GM12878 (cell line): ENCODE data around the gene TXNRD1. TPM values are rescaled to one million over a fixed set of nuclear protein-coding genes. Genes with fewer than 3 reads are reported as not detected.

Source experiments
- ATAC-seq: fragments of 200-7000 bp; cut with Tn5 transposase; 3 replicates; pipeline ENCODE4 v1.9.1; 2020; ENCODE audit warnings: mild to moderate bottlenecking, moderate library complexity
- BruUV-seq: library from RNA; stranded (reverse); fragments of 400-500 nt; replicated peaks from 2 replicates; lab custom pipeline; 2021; lab: Mats Ljungman, UMichigan
- CTCF ChIA-PET: fragments of 300-600 bp; sonication (Branson Sonifier 250); formaldehyde crosslinking; extraction: SDS; loops from one replicate; lab custom pipeline; 2021; ENCODE audit warnings: inconsistent platforms; lab: Yijun Ruan, JAX
- POLR2A ChIA-PET: fragments of 350-600 bp; formaldehyde crosslinking; extraction: SDS; loops from one replicate; lab custom pipeline; 2021; ENCODE audit warnings: inconsistent platforms; lab: Charles Lee
- RAD21 ChIA-PET: fragments of 300-600 bp; sonication (Branson Sonifier 250); formaldehyde crosslinking; loops from one replicate; lab custom pipeline; 2023; ENCODE audit warnings: antibody characterized with exemption; ENCODE audit not compliant: unreplicated experiment; lab: Charles Lee
- SMC1A ChIA-PET: fragments of 300-600 bp; sonication (Branson Sonifier 250); formaldehyde crosslinking; loops from one replicate; lab custom pipeline; 2023; ENCODE audit not compliant: unreplicated experiment, uncharacterized antibody; lab: Charles Lee
- DNase-seq: peaks from one replicate; pipeline ENCODE4 v3.0.0-alpha.2; 2011; ENCODE audit warnings: low read depth, low spot score
- FAIRE-seq: peaks from 3 replicates; lab custom pipeline; 2011; peaks lifted over from hg19 to GRCh38; lab: Jason Lieb, UNC
- H2AFZ ChIP-seq: 2 replicates; pipeline ENCODE4 v1.6.0; 2011; ENCODE audit warnings: low read depth, low read length, control low read depth; ENCODE audit not compliant: control insufficient read depth
- H3K27ac ChIP-seq: 2 replicates; pipeline ENCODE4 v1.5.1; 2011; ENCODE audit warnings: control low read depth; ENCODE audit not compliant: control insufficient read depth, insufficient read depth
- H3K27me3 ChIP-seq, 2 experiments: replicated peaks in 1 of 2; 2 replicates each; pipeline versions ENCODE4 v1.6.0 to v1.6.1; 2011; ENCODE audit warnings: low read length in 1 of 2; ENCODE audit not compliant: control insufficient read depth in 2 of 2, insufficient read depth in 2 of 2
- H3K36me3 ChIP-seq, 2 experiments: 2 replicates each; pipeline ENCODE4 v1.5.1; 2011; ENCODE audit warnings: low read length in 1 of 2; ENCODE audit not compliant: control insufficient read depth in 2 of 2, insufficient read depth in 2 of 2
- H3K4me1 ChIP-seq: 2 replicates; pipeline ENCODE4 v1.6.1; 2011; ENCODE audit warnings: mild to moderate bottlenecking, low read length, moderate library complexity, mixed read lengths; ENCODE audit not compliant: control insufficient read depth, insufficient read depth
- H3K4me2 ChIP-seq: 2 replicates; pipeline ENCODE4 v1.6.0; 2011; ENCODE audit warnings: control low read depth; ENCODE audit not compliant: control insufficient read depth, insufficient read depth
- H3K4me3 ChIP-seq: fragments of 200-600 bp; sonication (generic); 2 replicates; pipeline ENCODE4 v1.5.1; 2016
- H3K79me2 ChIP-seq: 2 replicates; pipeline ENCODE4 v1.6.0; 2011; ENCODE audit warnings: low read length; ENCODE audit not compliant: control insufficient read depth, insufficient read depth
- H3K9ac ChIP-seq: 2 replicates; pipeline ENCODE4 v1.8.0; 2011; ENCODE audit warnings: low read length, control low read depth, mixed read lengths; ENCODE audit not compliant: control insufficient read depth, insufficient read depth
- H3K9me3 ChIP-seq: replicated peaks from 3 replicates; pipeline ENCODE4 v1.5.1; 2011; ENCODE audit warnings: mild to moderate bottlenecking, low read length; ENCODE audit not compliant: control insufficient read depth, insufficient read depth
- H4K20me1 ChIP-seq: 2 replicates; pipeline ENCODE4 v1.6.0; 2011; ENCODE audit not compliant: control insufficient read depth, insufficient read depth
- BRCA1 ChIP-seq: IDR thresholded peaks from 2 replicates; pipeline ENCODE4 v1.6.1; 2011; ENCODE audit warnings: low read depth, low read length, improper control_type of control experiment
- ETV6 ChIP-seq, 2 experiments: fragments of 450-650 bp in 1 of 2; IDR thresholded peaks in 1 of 2; conservative IDR thresholded peaks in 1 of 2; 2 replicates each; pipeline ENCODE4 v1.6.1; 2014; ENCODE audit warnings: antibody characterized with exemption in 1 of 2, borderline replicate concordance in 1 of 2, low read depth in 1 of 2, mild to moderate bottlenecking in 1 of 2, moderate library complexity in 1 of 2
- MXI1 ChIP-seq: fragments of 150-350 bp; IDR thresholded peaks from 2 replicates; pipeline ENCODE4 v1.6.1; 2011; ENCODE audit warnings: low read depth, mild to moderate bottlenecking, inconsistent platforms, low read length, improper control_type of control experiment
- MYB ChIP-seq: fragments of 150-350 bp; IDR thresholded peaks from 2 replicates; pipeline ENCODE4 v1.6.1; 2014; ENCODE audit warnings: mild to moderate bottlenecking, low read depth, low read length, borderline replicate concordance
- NR2F1 ChIP-seq: fragments of 450-650 bp; conservative IDR thresholded peaks from 2 replicates; pipeline ENCODE4 v1.6.1; 2017; ENCODE audit warnings: mild to moderate bottlenecking
- RB1 ChIP-seq: fragments of 450-650 bp; formaldehyde crosslinking; IDR thresholded peaks from 2 replicates; pipeline ENCODE4 v1.6.1; 2017; ENCODE audit warnings: mild to moderate bottlenecking, borderline replicate concordance
- SUPT20H ChIP-seq: IDR thresholded peaks from 2 replicates; pipeline ENCODE4 v1.6.1; 2011; ENCODE audit warnings: low read depth, mild to moderate bottlenecking, low read length, moderate library complexity, borderline replicate concordance; ENCODE audit not compliant: control insufficient read depth
- SUZ12 ChIP-seq: fragments of 200-600 bp; sonication (generic); IDR thresholded peaks from one replicate; pipeline ENCODE4 v1.6.1; 2018; ENCODE audit warnings: antibody characterized with exemption, mild to moderate bottlenecking; ENCODE audit not compliant: unreplicated experiment
- WGBS: methylation state at CpG from one replicate; pipeline ENCODE4 v1.1.6; 2016; ENCODE audit warnings: low lambda C conversion rate; ENCODE audit not compliant: insufficient replicate concordance, insufficient coverage; ENCODE audit errors: missing lambda C conversion rate; 5-methylcytosine and 5-hydroxymethylcytosine counted together
- in situ Hi-C: fragments of 300-500 bp; cut with MboI; formaldehyde crosslinking; loops from 9 replicates; pipeline ENCODE4 v1.14.3; 2018; ENCODE audit warnings: mixed read lengths
- intact Hi-C: fragments of 100-400 bp; cut with micrococcal nuclease; formaldehyde crosslinking; loops from one replicate; pipeline ENCODE4 v1.14.2; 2022; ENCODE audit not compliant: unreplicated experiment
- polyA plus RNA-seq, 11 experiments: library from polyadenylated mRNA; depleted of rRNA in 4 of 11; unstranded in 6 of 11; stranded (reverse) in 5 of 11; fragments of >200 nt; fragmentation: Nextera tagmentation in 4 of 11; fragmentation: Illumina TruSeq in 1 of 11; extraction: Ambion mirVana in 4 of 11; extraction: Trizol in 1 of 11; gene quantifications; 1 replicate in 1 of 11; 2 replicates in 10 of 11; pipeline versions ENCODE4 v1.2.1 to v1.2.3, GENCODE V29; 2011 to 2016; ENCODE audit warnings: inconsistent platforms in 2 of 11, missing spikeins in 2 of 11, low read depth in 1 of 11
- total RNA-seq, 4 experiments: library from RNA; depleted of rRNA in 3 of 4; stranded (reverse); fragments of >200 nt in 3 of 4; fragmentation: Illumina TruSeq in 1 of 4; extraction: Trizol in 1 of 4; gene quantifications; 2 replicates each; pipeline versions ENCODE4 v1.2.1 to v1.2.3, GENCODE V29; 2013 to 2021

The TXNRD1 gene
- total and polyA plus RNA-seq, 10 of the 15 experiments (the other 5 are each of a cell fraction or from before 2014, with no cell fraction given): 52.6 to 84.6 (median 67.8) TPM

DNA sequence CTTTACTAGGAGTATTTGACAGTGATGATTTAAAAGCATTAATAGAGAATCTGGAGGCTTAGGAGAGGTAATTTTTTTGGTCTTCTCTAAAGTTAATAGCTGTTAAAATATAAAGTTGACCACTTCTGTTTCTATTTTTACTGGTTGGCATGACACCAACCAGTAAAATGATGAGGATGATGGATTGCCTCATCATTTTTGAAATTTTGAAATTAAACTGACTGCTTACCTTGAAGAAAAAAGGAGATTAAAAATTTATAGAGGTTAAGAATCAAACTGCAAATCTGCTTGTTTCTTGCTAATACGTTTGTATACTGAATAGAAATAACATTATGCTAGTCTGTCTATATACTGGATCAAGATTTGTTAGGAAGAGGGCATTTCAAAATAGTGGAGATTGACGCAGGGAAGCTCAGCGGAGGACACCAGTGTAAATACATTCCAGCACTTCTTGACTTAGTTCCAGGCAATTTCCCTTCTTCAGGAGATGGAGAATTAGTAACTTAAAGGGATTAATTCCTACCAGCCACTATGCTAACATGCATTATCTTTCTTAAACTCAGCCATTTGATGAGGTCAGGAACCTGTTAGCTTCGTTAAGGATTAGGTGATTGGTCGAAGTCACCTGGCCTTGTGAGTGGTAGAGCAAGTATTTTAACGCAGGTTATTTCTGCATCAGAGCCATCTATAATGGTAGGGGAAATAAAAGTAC, 91.5 kb downstream of the TXNRD1 start:
- POLR2A ChIA-PET: interaction anchor here (0.5 kb wide), 1 partner anchor 30 kb away, joined by 3 read pairs; no protein-coding TSS in a partner anchor
- FAIRE-seq (no peak), ATAC-seq (no peak), DNase-seq (no peak)
- RAD21 ChIA-PET: no interaction called here
- Histone ChIP-seq H3K79me2 (peaks cover 56% of the 10 kb centered on the region), H3K4me1 (peaks cover 9% of the 10 kb centered on the region), H2AFZ (no peak overlapping the region), H4K20me1 (no peaks in the 10 kb centered on the region), H3K9me3 (no peaks in the 10 kb centered on the region; the same call in 2 of the 3 replicates), H3K27me3 (no peaks in the 10 kb centered on the region), H3K27ac (no peak overlapping the region), H3K4me3 (no peak overlapping the region), H3K9ac (no peak overlapping the region), H3K36me3 (peaks cover 0 to 5% of the 10 kb centered on the region in 2 experiments; a peak in 1 of 4 replicates), H3K4me2 (no peak overlapping the region)
- no TSS peak for BruUV-seq
- CTCF ChIA-PET: interaction anchor here (0.6 to 1.1 kb wide), 2 partner anchors 9 to 21 kb away, joined by 3 read pairs; no protein-coding TSS in a partner anchor
- in situ Hi-C loops (no loop called here), intact Hi-C loops (no loop called here)
- SMC1A ChIA-PET: no interaction called here
- no peak for TF ChIP-seq BRCA1
- TF ChIP-seq MYB: no peak
- no peak for TF ChIP-seq ETV6 (conservative IDR thresholded peaks at IDR 0.05 in 1 of 2, IDR thresholded peaks at IDR 0.05 in 1 of 2; ENCODE audit: borderline replicate concordance in 1 of 2, low read depth in 1 of 2)
- TF ChIP-seq SUPT20H: no peak
- no peak for TF ChIP-seq MXI1
- no peak for TF ChIP-seq NR2F1
- no peak for TF ChIP-seq SUZ12
- TF ChIP-seq RB1: no peak
- WGBS: 91% methylated on average over 6 of the region's 6 CpGs
